OCI-LY7 (cell line): ENCODE results near the gene DENND1A. TPM values are rescaled to one million over a fixed set of nuclear protein-coding genes. Genes with fewer than 3 reads are reported as not detected.
"Not testable (repeated sequence)": the region's sequence is repeated elsewhere in the genome, so short reads cannot be mapped to it uniquely, and the experiment has no call there.

Source experiments
- BruUV-seq: library from RNA; stranded (reverse); fragments of 400-500 nt; replicated peaks from 2 replicates; lab custom pipeline; 2021; lab: Mats Ljungman, UMichigan
- CTCF ChIA-PET: fragments of 300-600 bp; sonication (Branson Sonifier 250); formaldehyde crosslinking; loops from one replicate; lab custom pipeline; 2022; ENCODE audit warnings: antibody characterized with exemption; ENCODE audit not compliant: unreplicated experiment; lab: Charles Lee
- POLR2A ChIA-PET: fragments of 300-600 bp; sonication (Branson Sonifier 250); formaldehyde crosslinking; loops from one replicate; lab custom pipeline; 2022; ENCODE audit warnings: antibody characterized with exemption; lab: Charles Lee
- DNase-seq: peaks from one replicate; pipeline ENCODE4 v3.0.0-alpha.2; 2015; ENCODE audit warnings: low spot score
- H2AFZ ChIP-seq: fragments of 200-600 bp; sonication (generic), shearing (Covaris generic); 2 replicates; pipeline ENCODE4 v1.6.1; 2014; ENCODE audit warnings: mild to moderate bottlenecking, antibody characterized with exemption, low read length, moderate library complexity
- H3K27ac ChIP-seq: fragments of 200-600 bp; sonication (generic); 2 replicates; pipeline ENCODE4 v1.5.1; 2014; ENCODE audit warnings: mixed run types, low read depth, mild to moderate bottlenecking, moderate library complexity, low read length, inconsistent platforms; ENCODE audit not compliant: poor library complexity, severe bottlenecking
- H3K36me3 ChIP-seq: fragments of 200-600 bp; sonication (generic); 2 replicates; pipeline ENCODE4 v1.6.1; 2014; ENCODE audit warnings: mild to moderate bottlenecking, antibody characterized with exemption, low read length, moderate library complexity, mixed read lengths; ENCODE audit not compliant: insufficient read depth
- H3K4me1 ChIP-seq: fragments of 200-600 bp; sonication (generic); 2 replicates; pipeline ENCODE4 v1.5.1; 2014; ENCODE audit warnings: mild to moderate bottlenecking, low read length; ENCODE audit not compliant: insufficient read depth, poor library complexity, severe bottlenecking
- H3K4me2 ChIP-seq: fragments of 200-600 bp; sonication (generic); 2 replicates; pipeline ENCODE4 v1.6.1; 2014; ENCODE audit warnings: mild to moderate bottlenecking, low read length
- H3K4me3 ChIP-seq: fragments of 200-600 bp; sonication (generic); 2 replicates; pipeline ENCODE4 v1.5.1; 2014; ENCODE audit warnings: mild to moderate bottlenecking, low read depth, low read length; ENCODE audit not compliant: poor library complexity, severe bottlenecking
- H3K79me2 ChIP-seq: fragments of 200-600 bp; sonication (generic); 2 replicates; pipeline ENCODE4 v1.6.1; 2016; ENCODE audit warnings: low read depth, mild to moderate bottlenecking, low read length, moderate library complexity, mixed read lengths; ENCODE audit not compliant: insufficient read depth
- H3K9me2 ChIP-seq: fragments of 200-600 bp; sonication (generic); 2 replicates; pipeline ENCODE4 v1.6.1; 2016; ENCODE audit warnings: mild to moderate bottlenecking, low read length, mixed read lengths; ENCODE audit not compliant: insufficient read depth
- H3K9me3 ChIP-seq: fragments of 200-600 bp; sonication (generic); 2 replicates; pipeline ENCODE4 v1.6.1; 2014; ENCODE audit warnings: mild to moderate bottlenecking, mixed run types, low read length, mixed read lengths
- H4K20me1 ChIP-seq: fragments of 200-600 bp; sonication (generic); 2 replicates; pipeline ENCODE4 v1.6.1; 2014; ENCODE audit warnings: mild to moderate bottlenecking, antibody characterized with exemption, low read length, moderate library complexity, mixed read lengths; ENCODE audit not compliant: insufficient read depth
- CTCF ChIP-seq: fragments of 200-600 bp; sonication (generic); conservative IDR thresholded peaks from 2 replicates; pipeline ENCODE4 v1.5.1; 2014; ENCODE audit warnings: mild to moderate bottlenecking, antibody characterized with exemption, low read length, moderate library complexity, mixed read lengths
- EZH2phosphoT487 ChIP-seq: fragments of 200-600 bp; sonication (generic); IDR thresholded peaks from 2 replicates; pipeline ENCODE4 v1.6.1; 2018; ENCODE audit warnings: low read depth, borderline replicate concordance, mild to moderate bottlenecking, mixed run types, antibody characterized with exemption, low read length, moderate library complexity, mixed read lengths
- intact Hi-C: fragments of 100-400 bp; cut with micrococcal nuclease; formaldehyde crosslinking; loops from one replicate; pipeline ENCODE4 v1.10.0; 2022; ENCODE audit not compliant: unreplicated experiment
- total RNA-seq, 2 experiments: library from RNA; depleted of rRNA in 1 of 2; stranded (reverse); fragments of >200 nt in 1 of 2; shearing (Covaris generic) in 1 of 2; gene quantifications; 2 replicates each; pipeline ENCODE4 v1.2.3, GENCODE V29; 2014 to 2022

The DENND1A gene
- total RNA-seq, 2 experiments from 2014 or later, result 17.9 to 36.3 TPM

- Histone ChIP-seq H2AFZ (no peak overlapping the region), H3K4me3 (no peak overlapping the region), H3K36me3 (no peaks in the 10 kb centered on the region), H3K4me1 (no peaks in the 10 kb centered on the region), H3K9me2 (no peaks in the 10 kb centered on the region), H4K20me1 (no peaks in the 10 kb centered on the region), H3K27ac (no peak overlapping the region), H3K79me2 (no peaks in the 10 kb centered on the region), H3K9me3 (no peaks in the 10 kb centered on the region), H3K4me2 (no peak overlapping the region)
- no TSS peak for BruUV-seq
- CTCF ChIA-PET, result no interaction called here
- TF ChIP-seq EZH2phosphoT487 (no peak), CTCF (no peak)
- POLR2A ChIA-PET, result interaction anchor here (1.0 kb wide), 1 partner anchor 22 kb away, joined by 3 read pairs; no protein-coding TSS in a partner anchor
- intact Hi-C loops, result no loop called here
- DNase-seq, result no peak
Measured at GRCh38 chr9:123946101-123946821, 16.3 kb upstream of the DENND1A start.

DNA sequence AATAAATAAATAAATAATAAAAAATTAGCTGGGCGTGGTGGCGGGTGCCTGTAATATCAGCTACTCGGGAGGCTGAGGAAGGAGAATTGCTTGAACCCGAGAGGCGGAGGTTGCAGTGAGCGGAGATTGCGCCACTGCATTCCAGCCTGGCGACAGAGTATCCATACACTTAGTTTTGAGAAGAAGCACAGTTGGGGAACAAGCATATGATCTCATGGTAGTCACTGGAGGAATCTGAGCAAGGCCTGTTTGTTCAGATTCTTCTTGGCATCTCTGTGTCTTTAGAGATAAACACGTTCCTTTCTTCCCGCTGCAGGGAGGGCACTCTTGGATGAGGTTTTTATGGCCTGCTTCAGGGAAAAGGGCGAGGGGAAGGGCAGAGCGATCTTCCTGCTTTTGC lies 15.6 kb upstream of the DENND1A start:
- Histone ChIP-seq H3K4me1 (no peaks in the 10 kb centered on the region), H4K20me1 (no peaks in the 10 kb centered on the region), H3K27ac (no peak overlapping the region), H3K36me3 (no peaks in the 10 kb centered on the region), H3K4me3 (no peak overlapping the region), H2AFZ (no peak overlapping the region), H3K79me2 (no peaks in the 10 kb centered on the region), H3K9me3 (no peaks in the 10 kb centered on the region), H3K9me2 (no peaks in the 10 kb centered on the region), H3K4me2 (no peak overlapping the region)
- BruUV-seq, result no TSS peak
- ChIA-PET POLR2A (no interaction called here), CTCF (no interaction called here)
- no peak for DNase-seq
- intact Hi-C loops, result no loop called here
- TF ChIP-seq EZH2phosphoT487, result no peak
- no peak for TF ChIP-seq CTCF

DNA sequence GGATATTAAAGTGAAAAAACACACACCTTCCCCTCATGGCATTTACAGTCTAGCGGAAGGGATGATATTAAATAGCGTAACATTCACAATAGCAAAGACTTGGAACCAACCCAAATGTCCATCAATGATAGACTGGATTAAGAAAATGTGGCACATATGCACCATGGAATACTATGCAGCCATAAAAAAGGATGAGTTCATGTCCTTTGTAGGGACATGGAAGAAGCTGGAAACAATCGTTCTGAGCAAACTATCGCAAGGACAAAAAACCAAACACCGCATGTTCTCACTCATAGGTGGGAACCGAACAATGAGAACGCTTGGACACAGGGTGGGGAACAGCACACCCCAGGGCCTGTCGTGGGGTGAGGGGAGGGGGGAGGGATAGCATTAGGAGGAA lies 14.5 kb upstream of the DENND1A start:
- H3K4me2 ChIP-seq, BruUV-seq, CTCF ChIA-PET, H3K79me2 ChIP-seq, H3K4me3 ChIP-seq, H4K20me1 ChIP-seq, H3K27ac ChIP-seq, DNase-seq, intact Hi-C loops, H3K9me3 ChIP-seq, H3K36me3 ChIP-seq, H2AFZ ChIP-seq, H3K9me2 ChIP-seq, H3K4me1 ChIP-seq: not testable (repeated sequence)
- POLR2A ChIA-PET, result interaction anchor here (0.6 kb wide), 1 partner anchor 60 kb away, joined by 7 read pairs; no protein-coding TSS in a partner anchor
